K562 (cell line): ENCODE measurements around the gene NPTXR. TPM values are rescaled to one million over a fixed set of nuclear protein-coding genes. Genes with fewer than 3 reads are reported as not detected.
"Not testable (repeated sequence)": the region's sequence is repeated elsewhere in the genome, so short reads cannot be mapped to it uniquely, and the experiment has no call there.

Source experiments
- ATAC-seq: fragments of 200-7000 bp; cut with Tn5 transposase; 3 replicates; pipeline ENCODE4 v1.9.1; 2020; ENCODE audit warnings: moderate library complexity
- BruUV-seq: library from RNA; stranded (reverse); fragments of 400-500 nt; replicated peaks from 2 replicates; lab custom pipeline; 2021; lab: Mats Ljungman, UMichigan
- CTCF ChIA-PET: fragments of 300-600 bp; formaldehyde crosslinking; extraction: SDS; loops from one replicate; lab custom pipeline; 2021; ENCODE audit warnings: low intra/inter-chr PET ratio; lab: Yijun Ruan, JAX
- POLR2A ChIA-PET: fragments of 300-600, 350-650 bp; sonication (Branson Sonifier 250); formaldehyde crosslinking; extraction: SDS; loops from one replicate; lab custom pipeline; 2021; ENCODE audit warnings: antibody characterized with exemption, inconsistent platforms; lab: Yijun Ruan, JAX
- DNase-seq, 4 experiments: peaks; one replicate each; pipeline versions ENCODE4 v3.0.0 to v3.0.0-alpha.2; 2011 to 2018; ENCODE audit warnings: low spot score in 3 of 4, mixed read lengths in 3 of 4; ENCODE audit errors: extremely low read depth in 1 of 4
- FAIRE-seq: peaks from 2 replicates; lab custom pipeline; 2011; peaks lifted over from hg19 to GRCh38; lab: Jason Lieb, UNC
- H2AFZ ChIP-seq: 2 replicates; pipeline ENCODE4 v1.6.0; 2011; ENCODE audit warnings: low read depth, low read length, control low read depth, inconsistent platforms
- H3K27ac ChIP-seq: fragments of 200-600 bp; 3 replicates; pipeline ENCODE4 v1.8.0; 2011; ENCODE audit warnings: low read depth, mild to moderate bottlenecking, control low read depth, inconsistent platforms, low read length, moderate library complexity, mixed read lengths; ENCODE audit errors: extremely low read depth
- H3K27me3 ChIP-seq, 2 experiments: fragments of 300-600 bp in 1 of 2; 2 replicates in 1 of 2; 3 replicates in 1 of 2; pipeline versions ENCODE4 v1.6.0 to v1.8.0; 2011; ENCODE audit warnings: inconsistent platforms in 2 of 2, low read length in 2 of 2, mild to moderate bottlenecking in 1 of 2, mixed read lengths in 1 of 2, moderate library complexity in 1 of 2; ENCODE audit not compliant: control insufficient read depth in 2 of 2, insufficient read depth in 2 of 2
- H3K36me3 ChIP-seq: fragments of 300-600 bp; 3 replicates; pipeline ENCODE4 v1.8.0; 2011; ENCODE audit warnings: mild to moderate bottlenecking, low read length, inconsistent platforms; ENCODE audit not compliant: control insufficient read depth, insufficient read depth
- H3K4me1 ChIP-seq, 2 experiments: fragments of 200-600 bp in 1 of 2; replicated peaks in 1 of 2; 2 replicates in 1 of 2; 3 replicates in 1 of 2; pipeline versions ENCODE4 v1.5.1 to v1.8.0; 2011; ENCODE audit warnings: inconsistent platforms in 2 of 2, low read length in 2 of 2, mild to moderate bottlenecking in 1 of 2, mixed read lengths in 1 of 2, moderate library complexity in 1 of 2; ENCODE audit not compliant: control insufficient read depth in 2 of 2, insufficient read depth in 2 of 2
- H3K4me2 ChIP-seq: 2 replicates; pipeline ENCODE4 v1.6.1; 2011; ENCODE audit warnings: low read length, control low read depth, inconsistent platforms, mixed read lengths; ENCODE audit not compliant: insufficient read depth
- H3K4me3 ChIP-seq: fragments of 200-600 bp; sonication (generic), shearing (Covaris generic); 2 replicates; pipeline ENCODE4 v1.5.1; 2016; ENCODE audit warnings: control low read depth, inconsistent platforms
- H3K79me2 ChIP-seq: fragments of 200-600 bp; 3 replicates; pipeline ENCODE4 v1.8.0; 2011; ENCODE audit warnings: low read length, inconsistent platforms; ENCODE audit not compliant: control insufficient read depth, insufficient read depth
- H3K9ac ChIP-seq, 2 experiments: 2 replicates each; pipeline versions ENCODE4 v1.6.0 to v1.6.1; 2011; ENCODE audit warnings: low read depth in 2 of 2, low read length in 2 of 2, control low read depth in 1 of 2, inconsistent platforms in 1 of 2, mild to moderate bottlenecking in 1 of 2, mixed read lengths in 1 of 2; ENCODE audit not compliant: insufficient read depth in 1 of 2
- H3K9me1 ChIP-seq: one replicate; pipeline ENCODE4 v1.6.0; 2011; ENCODE audit warnings: inconsistent platforms, mild to moderate bottlenecking, low read length, moderate library complexity; ENCODE audit not compliant: control insufficient read depth, insufficient read depth
- H3K9me3 ChIP-seq: replicated peaks from 2 replicates; pipeline ENCODE4 v1.5.1; 2011; ENCODE audit warnings: low read depth, low read length, inconsistent platforms; ENCODE audit not compliant: control insufficient read depth, insufficient read depth
- H4K20me1 ChIP-seq: replicated peaks from 2 replicates; pipeline ENCODE4 v1.6.1; 2011; ENCODE audit warnings: low read length, inconsistent platforms, mixed read lengths; ENCODE audit not compliant: control insufficient read depth, insufficient read depth
- CREB3L1 ChIP-seq: fragments of 450-650 bp; IDR thresholded peaks from 2 replicates; pipeline ENCODE4 v1.6.1; 2014; ENCODE audit warnings: low read depth, mild to moderate bottlenecking, moderate library complexity, borderline replicate concordance
- GATAD2A ChIP-seq: fragments of 450-650 bp; IDR thresholded peaks from 2 replicates; pipeline ENCODE4 v1.6.1; 2017
- NR4A1 ChIP-seq, 2 experiments: fragments of 250-450 bp in 1 of 2; fragments of 450-650 bp in 1 of 2; sonication (Bioruptor Pico) in 1 of 2; IDR thresholded peaks; 2 replicates each; pipeline versions ENCODE4 v1.4.0 to v1.6.1; 2016 to 2020; ENCODE audit warnings: mild to moderate bottlenecking in 2 of 2, missing compliant biosample characterization in 1 of 2, missing genetic modification characterization in 1 of 2, moderate library complexity in 1 of 2
- PTRF ChIP-seq: fragments of 450-650 bp; IDR thresholded peaks from 2 replicates; pipeline ENCODE4 v1.6.1; 2016; ENCODE audit warnings: mild to moderate bottlenecking, missing genetic modification characterization, missing compliant biosample characterization
- ZNF133 ChIP-seq: fragments of 250-450 bp; sonication (Bioruptor Pico); IDR thresholded peaks from 2 replicates; pipeline ENCODE4 v1.4.0; 2020; ENCODE audit warnings: mild to moderate bottlenecking
- WGBS: fragments of 100-300 bp; shearing (Covaris generic); methylation state at CpG from one replicate; pipeline ENCODE4 v1.1.6; 2016; ENCODE audit warnings: low coverage, mixed read lengths; ENCODE audit not compliant: insufficient coverage; ENCODE audit errors: missing lambda C conversion rate; 5-methylcytosine and 5-hydroxymethylcytosine counted together
- in situ Hi-C: fragments of 300-500 bp; cut with MboI; formaldehyde crosslinking; loops from 4 replicates; pipeline ENCODE4 v1.15.0; 2018; ENCODE audit warnings: inconsistent platforms, mixed read lengths
- intact Hi-C: fragments of 100-400 bp; cut with micrococcal nuclease; formaldehyde crosslinking; loops from 2 replicates; pipeline ENCODE4 v1.14.2; 2022
- polyA plus RNA-seq, 8 experiments: library from polyadenylated mRNA; depleted of rRNA in 4 of 8; stranded (reverse) in 5 of 8; unstranded in 3 of 8; fragments of >200 nt; fragmentation: Nextera tagmentation in 2 of 8; fragmentation: Illumina TruSeq in 1 of 8; extraction: Ambion mirVana in 2 of 8; extraction: Trizol in 1 of 8; gene quantifications; 2 replicates each; pipeline versions ENCODE4 v1.2.1 to v1.2.3, GENCODE V29; 2011 to 2014; ENCODE audit warnings: inconsistent platforms in 1 of 8, missing spikeins in 1 of 8
- total RNA-seq, 7 experiments: library from RNA; depleted of rRNA in 6 of 7; stranded (reverse); fragments of >200 nt in 6 of 7; fragmentation: Illumina TruSeq in 2 of 7; extraction: Trizol in 2 of 7; gene quantifications; 2 replicates each; pipeline versions ENCODE4 v1.2.1 to v1.2.3, GENCODE V29; 2011 to 2021; ENCODE audit warnings: low replicate concordance in 1 of 7
- TF ChIP-seq, protein P1 (sequence below), 3 experiments: IDR thresholded peaks in 2 of 3; conservative IDR thresholded peaks in 1 of 3; 2 replicates each; pipeline ENCODE4 v1.5.1; 2011 to 2012; ENCODE audit warnings: low read length in 3 of 3, mild to moderate bottlenecking in 3 of 3, control low read depth in 2 of 3, improper control_type of control experiment in 1 of 3, inconsistent platforms in 1 of 3, low read depth in 1 of 3, mixed read lengths in 1 of 3, moderate library complexity in 1 of 3; ENCODE audit not compliant: insufficient read depth in 2 of 3

NPTXR gene
- total and polyA plus RNA-seq, 9 of the 15 experiments (the other 6 are each of a cell fraction or from before 2014, with no cell fraction given), result 0.01 to 3.1 (median 1.1) TPM

GRCh38 chr22:38858492-38858891 lies 14.7 kb upstream of the NPTXR start (continued):
- TF ChIP-seq CREB3L1, result no peak
- TF ChIP-seq PTRF, result no peak
- TF ChIP-seq ZNF133 (CRISPR knock-in tag), result no peak
- TF ChIP-seq NR4A1 (CRISPR knock-in tag; IDR thresholded peaks at IDR 0.05), result no peak
- TF ChIP-seq NR4A1 (tag; IDR thresholded peaks at IDR 0.05), result no peak
- TF ChIP-seq GATAD2A, result no peak
- TF ChIP-seq, protein P1, sequence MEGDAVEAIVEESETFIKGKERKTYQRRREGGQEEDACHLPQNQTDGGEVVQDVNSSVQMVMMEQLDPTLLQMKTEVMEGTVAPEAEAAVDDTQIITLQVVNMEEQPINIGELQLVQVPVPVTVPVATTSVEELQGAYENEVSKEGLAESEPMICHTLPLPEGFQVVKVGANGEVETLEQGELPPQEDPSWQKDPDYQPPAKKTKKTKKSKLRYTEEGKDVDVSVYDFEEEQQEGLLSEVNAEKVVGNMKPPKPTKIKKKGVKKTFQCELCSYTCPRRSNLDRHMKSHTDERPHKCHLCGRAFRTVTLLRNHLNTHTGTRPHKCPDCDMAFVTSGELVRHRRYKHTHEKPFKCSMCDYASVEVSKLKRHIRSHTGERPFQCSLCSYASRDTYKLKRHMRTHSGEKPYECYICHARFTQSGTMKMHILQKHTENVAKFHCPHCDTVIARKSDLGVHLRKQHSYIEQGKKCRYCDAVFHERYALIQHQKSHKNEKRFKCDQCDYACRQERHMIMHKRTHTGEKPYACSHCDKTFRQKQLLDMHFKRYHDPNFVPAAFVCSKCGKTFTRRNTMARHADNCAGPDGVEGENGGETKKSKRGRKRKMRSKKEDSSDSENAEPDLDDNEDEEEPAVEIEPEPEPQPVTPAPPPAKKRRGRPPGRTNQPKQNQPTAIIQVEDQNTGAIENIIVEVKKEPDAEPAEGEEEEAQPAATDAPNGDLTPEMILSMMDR (IDR thresholded peaks at IDR 0.05 in 2 of 3, conservative IDR thresholded peaks at IDR 0.05 in 1 of 3; ENCODE audit: insufficient read depth in 2 of 3, low read depth in 1 of 3, low read length in 3 of 3), result no peak

DNA sequence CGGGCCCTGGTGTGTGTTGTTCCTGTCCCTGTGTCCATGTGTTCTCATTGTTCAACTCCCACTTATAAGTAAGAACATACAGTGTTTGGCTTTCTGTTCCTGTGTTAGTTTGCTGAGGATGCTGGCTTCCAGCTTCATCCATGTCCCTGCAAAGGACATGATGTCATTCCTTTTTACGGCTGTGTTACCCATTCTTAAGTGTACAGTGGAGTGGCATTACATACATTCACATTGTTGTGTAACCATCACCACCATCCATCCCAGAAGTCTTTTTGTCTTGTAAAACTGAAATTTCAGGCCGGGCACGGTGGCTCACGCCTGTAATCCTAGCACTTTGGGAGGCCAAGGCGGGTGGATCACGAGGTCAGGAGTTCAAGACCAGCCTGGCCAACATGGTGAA lies 10.6 kb upstream of the NPTXR start:
- H3K27me3 ChIP-seq, H3K9ac ChIP-seq, H4K20me1 ChIP-seq, H2AFZ ChIP-seq, H3K27ac ChIP-seq, BruUV-seq, H3K36me3 ChIP-seq, H3K9me1 ChIP-seq, H3K79me2 ChIP-seq, intact Hi-C loops, H3K4me3 ChIP-seq, ATAC-seq, FAIRE-seq, DNase-seq, H3K4me2 ChIP-seq, H3K9me3 ChIP-seq: not testable (repeated sequence)
- CTCF ChIA-PET, result interaction anchor here (0.6 kb wide), 1 partner anchor 31 kb away, joined by 3 read pairs; no protein-coding TSS in a partner anchor
- WGBS, result 60% methylated on average over 2 of the region's 7 CpGs
- H3K4me1 ChIP-seq, result peaks cover 0 to 11% of the 10 kb centered on the region in 2 experiments; a peak in 2 of 5 replicates
- POLR2A ChIA-PET, result interaction anchor here (1.5 kb wide), 1 partner anchor 12 kb away, joined by 7 read pairs; no protein-coding TSS in a partner anchor
- in situ Hi-C loops, result loop anchor here (5.0 kb wide), 1 partner anchor 87 kb away; no protein-coding TSS in a partner anchor
